GM21723 (cell line): ENCODE data around the gene PNLDC1.
A peak's percentile ranks its signal among the peaks of the same experiment; 100 is the strongest.
"Not testable (repeated sequence)": the region's sequence is repeated elsewhere in the genome, so short reads cannot be mapped to it uniquely, and the experiment has no call there.

Experiments
- ATAC-seq: cut with Tn5 transposase; IDR thresholded peaks from one replicate; pipeline ENCODE4 v1.9.1; 2021; ENCODE audit warnings: mild to moderate bottlenecking, moderate library complexity; ENCODE audit not compliant: unreplicated experiment

The PNLDC1 gene

DNA sequence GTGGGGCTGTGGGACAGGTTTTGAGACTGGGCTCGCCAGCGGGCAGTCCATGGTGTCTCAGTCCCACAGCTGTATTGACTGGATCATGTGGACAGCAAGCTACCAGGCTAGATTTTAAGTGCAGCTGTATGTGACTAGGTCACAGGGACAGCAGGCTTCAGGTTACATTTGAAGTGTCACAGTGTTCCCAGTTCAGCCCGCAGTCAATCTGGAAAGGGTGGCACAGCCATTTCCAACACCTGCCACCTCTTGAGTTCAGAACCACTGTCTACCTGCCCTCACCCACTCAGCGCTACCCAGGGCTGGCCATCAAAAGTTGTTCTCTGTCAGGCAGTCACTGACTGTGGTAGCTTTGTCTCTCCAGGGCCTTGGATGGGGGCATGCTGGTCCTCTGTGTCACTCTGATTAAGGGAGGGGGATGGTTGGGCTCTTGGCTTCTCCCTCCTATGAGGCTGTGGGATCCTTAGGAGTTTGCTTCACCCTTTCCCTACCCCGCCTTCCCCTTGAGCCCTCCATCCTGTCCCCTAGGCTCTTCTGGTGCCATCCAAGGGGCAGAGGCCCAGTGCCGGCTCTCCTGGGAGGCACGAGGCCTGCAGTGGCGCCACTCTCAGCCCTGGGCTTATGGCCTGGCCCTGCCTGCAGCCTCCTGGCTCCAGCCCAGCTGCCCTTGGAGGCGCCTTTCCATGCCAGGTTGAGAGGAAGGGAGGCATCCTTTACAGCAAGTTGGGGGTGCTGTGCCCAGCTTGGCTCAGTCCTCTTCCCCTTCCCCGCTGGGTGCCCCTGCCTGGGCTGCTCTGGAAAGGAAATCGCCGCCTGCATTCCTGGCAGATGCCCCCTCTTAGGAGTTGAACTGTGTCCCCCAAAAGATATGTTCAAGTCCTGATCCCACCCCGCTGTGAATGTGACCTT, 44.9 kb downstream of the PNLDC1 start:
- no peak for ATAC-seq

DNA sequence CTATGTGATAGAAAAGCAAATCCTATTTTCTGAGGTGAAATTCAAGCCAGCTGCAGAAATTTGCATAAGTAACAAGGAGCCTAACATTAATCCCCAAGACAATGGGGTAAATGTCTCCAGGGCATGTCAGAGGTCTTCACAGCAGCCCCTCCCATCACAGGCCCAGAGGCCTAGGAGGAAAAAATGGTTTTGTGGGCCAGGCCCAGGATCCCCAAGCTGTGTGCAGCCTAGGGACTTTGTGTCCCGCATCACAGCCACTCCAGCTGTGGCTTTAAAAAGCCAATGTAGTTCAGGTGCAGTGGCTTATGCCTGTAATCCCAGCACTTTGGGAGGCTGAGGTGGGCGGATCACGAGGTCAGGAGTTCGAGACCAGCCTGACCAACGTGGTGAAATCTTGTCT, 48.5 kb downstream of the PNLDC1 start:
- ATAC-seq = not testable (repeated sequence)

DNA sequence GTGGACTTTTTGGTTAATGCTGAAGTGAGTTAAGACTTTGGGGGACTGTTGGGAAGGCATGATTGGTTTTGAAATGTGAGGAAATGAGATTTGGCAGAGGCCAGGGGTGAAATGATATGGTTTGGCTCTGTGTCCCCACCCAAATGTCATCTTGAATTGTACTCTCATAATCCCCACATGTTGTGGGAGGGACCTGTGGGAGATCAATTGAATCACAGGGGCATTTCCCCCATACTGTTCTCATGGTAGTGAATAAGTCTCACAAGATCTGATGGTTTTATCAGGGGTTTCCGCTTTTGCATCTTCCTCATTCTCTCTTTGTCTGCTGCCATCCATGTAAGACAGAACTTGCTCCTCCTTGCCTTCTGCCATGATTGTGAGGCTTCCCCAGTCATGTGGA, 49.8 kb downstream of the PNLDC1 start:
- not testable (repeated sequence) for ATAC-seq

DNA sequence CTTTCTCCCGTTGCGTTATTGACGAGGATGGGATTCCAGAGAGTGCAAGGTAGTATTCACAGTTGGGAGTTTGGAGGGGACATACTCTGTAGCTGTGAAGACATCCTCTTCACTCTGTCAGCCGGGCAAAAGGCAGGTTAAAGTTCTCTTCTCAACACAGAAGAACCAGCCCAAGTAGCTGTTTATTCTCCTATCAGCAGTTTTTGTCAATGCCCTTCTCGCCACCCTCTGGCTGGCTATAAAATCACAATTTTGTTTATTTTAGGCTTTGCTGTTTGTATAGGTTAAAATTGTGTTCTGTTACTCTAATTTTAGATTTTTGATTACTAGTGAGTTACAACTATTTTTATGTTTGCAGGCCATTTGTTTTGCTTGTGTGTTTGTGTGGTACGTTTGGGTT, 52.8 kb downstream of the PNLDC1 start:
- no peak for ATAC-seq

DNA sequence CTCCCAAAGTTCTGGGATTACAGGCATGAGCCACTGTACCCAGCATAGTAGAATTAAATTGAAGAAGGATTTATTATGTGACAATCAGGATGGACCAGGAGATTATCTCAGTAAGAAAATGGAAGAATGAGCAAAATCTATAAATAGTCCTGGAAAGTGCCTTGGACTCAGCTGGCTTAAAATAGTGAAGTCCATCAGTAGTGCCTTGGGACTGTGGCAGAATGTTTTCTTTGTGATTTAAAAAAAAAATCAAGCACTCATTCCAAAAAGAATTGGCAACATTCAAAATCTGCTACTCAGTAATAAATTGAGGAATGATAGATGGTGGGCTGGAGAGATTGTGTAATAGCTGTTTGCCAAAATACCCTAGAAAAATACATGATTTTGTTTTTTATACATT, 53.7 kb downstream of the PNLDC1 start:
- ATAC-seq = no peak

- no peak for ATAC-seq
Observed at GRCh38 chr6:159854959-159855358, 54.9 kb downstream of the PNLDC1 start.

DNA sequence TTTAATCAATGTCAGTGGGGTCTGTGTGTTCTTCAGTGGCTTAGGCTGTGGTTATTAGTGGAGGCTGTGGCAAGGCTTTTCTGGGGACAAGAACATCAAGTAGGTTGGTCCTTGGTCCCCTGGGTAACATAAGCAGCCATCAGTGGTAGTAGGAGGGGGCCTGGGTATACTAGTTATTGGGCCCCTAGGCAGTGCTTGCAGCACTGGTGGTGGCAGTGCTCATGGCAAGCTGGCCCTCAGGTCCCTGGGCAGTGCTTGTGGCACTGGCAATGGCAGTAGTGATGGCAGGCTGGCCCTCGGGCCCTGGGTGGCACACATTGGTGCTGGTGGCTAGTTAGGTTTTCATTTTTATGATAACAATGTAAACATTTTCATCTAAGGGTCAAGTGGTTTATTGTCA, 58.2 kb downstream of the PNLDC1 start:
- no peak for ATAC-seq

- ATAC-seq = no peak
Observed at GRCh38 chr6:159860482-159860881, 60.4 kb downstream of the PNLDC1 start.

DNA sequence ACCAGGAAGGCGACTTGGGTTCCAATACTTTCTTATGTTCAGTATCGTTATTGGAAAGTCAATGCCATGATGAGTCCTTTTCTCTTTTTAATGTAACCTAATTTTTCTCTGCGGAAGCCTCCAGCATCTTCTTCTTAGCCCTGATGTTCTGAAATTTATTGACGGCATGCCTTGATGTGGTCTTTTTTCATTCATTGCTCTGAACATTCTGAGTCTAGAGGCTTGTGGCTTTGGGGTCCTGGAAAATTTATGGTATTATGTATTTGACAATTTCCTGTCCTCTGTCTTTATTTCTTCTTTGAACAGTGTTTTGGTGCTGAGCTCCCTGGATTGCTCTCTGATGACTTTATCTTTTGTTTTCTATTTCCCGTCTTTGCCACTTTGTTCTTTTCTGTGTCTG, 62.0 kb downstream of the PNLDC1 start:
- ATAC-seq = no peak

DNA sequence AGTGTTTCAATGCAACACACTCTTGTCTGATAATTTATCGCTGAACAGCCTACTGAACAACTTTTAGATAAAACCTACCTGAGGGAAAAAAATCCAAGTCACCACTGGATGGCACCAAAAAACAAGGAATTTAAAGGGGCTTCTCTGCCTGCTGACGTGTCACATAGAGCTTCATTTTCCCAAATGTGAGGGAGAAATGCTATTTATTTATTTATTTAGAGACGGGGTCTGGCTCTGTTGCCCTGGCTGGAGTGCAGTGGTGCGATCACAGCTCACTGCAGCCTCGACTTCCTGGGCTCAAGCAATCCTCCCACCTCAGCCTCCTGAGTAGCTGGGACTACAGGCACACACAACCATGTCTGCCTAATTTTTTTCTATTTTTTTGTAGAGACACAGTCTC, 63.3 kb downstream of the PNLDC1 start:
- ATAC-seq = peak; percentile 68

GRCh38 chr6:159865226-159865920, 65.3 kb downstream of the PNLDC1 start:
- no peak for ATAC-seq

DNA sequence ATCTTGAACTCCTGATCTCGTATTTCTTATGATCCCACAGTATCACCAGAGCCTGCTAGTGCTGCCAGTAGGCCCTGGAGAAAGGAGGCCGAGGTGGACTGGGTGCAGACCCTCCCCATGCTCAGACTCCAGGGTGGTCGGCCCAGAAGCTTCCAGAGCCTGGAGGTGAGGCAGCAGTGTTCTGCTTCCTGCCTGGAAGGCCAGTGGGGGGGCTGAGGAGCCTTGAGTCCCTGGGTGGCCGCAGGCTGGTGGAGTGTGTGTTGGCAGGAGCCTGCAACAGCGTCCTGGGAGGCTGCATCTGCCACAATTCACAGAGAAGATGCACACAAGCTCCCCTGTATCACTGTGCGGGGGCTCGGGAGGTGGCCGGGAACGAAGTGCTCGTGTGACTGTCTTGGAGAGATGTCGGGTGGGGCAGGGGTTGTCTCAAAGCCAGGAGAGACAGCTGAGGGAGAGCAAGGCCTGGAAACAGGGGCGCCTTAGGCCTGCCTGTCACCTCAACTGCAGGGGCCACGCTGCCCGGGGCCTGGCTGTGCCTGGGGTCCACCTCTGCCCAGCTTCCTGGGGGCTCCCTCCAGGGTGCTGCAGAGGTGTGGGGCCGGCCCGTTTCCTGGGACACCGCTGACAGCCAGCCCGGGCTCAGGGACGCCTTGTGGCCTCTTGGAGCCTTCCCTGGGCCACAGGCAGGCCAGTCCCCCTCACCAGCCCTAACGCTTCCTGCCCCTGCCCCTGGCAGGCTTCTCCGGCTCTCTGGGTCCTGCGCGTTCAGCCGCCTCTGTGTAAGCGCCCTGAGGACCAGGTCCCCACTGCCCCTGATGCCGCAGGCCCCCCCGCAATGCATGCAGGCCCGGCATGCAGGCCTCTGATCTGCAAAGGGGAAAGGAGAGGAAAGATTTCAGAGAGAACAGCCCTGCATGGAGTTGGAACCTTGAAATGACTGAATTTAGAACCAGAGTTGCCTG, 66.5 kb downstream of the PNLDC1 start:
- ATAC-seq = no peak
